Measurements from ENCODE around the gene GNG13.
"Not testable (repeated sequence)": the region's sequence is repeated elsewhere in the genome, so short reads cannot be mapped to it uniquely, and the experiment has no call there.

GNG13 gene

DNA sequence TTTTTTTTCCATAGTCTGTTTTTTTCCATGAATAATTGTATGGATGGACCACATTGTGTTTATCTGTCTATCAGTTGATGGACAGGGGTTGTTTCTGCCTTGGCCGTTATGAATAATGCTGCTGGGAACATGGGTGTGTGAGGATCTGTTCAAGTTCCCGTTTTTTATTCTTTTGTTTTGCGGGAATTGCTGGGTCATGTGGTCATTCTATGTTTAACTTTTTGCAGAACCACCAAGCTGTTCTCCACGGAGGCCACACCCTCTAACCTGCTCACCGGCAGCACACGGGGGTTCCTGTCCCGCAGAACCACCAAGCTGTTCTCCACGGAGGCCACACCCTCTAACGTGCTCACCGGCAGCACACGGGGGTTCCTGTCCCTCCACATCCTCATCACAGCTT, 45.9 kb downstream of the GNG13 start:
- no peak overlapping the region for H3K27ac ChIP-seq
- TF ChIP-seq, protein P1, sequence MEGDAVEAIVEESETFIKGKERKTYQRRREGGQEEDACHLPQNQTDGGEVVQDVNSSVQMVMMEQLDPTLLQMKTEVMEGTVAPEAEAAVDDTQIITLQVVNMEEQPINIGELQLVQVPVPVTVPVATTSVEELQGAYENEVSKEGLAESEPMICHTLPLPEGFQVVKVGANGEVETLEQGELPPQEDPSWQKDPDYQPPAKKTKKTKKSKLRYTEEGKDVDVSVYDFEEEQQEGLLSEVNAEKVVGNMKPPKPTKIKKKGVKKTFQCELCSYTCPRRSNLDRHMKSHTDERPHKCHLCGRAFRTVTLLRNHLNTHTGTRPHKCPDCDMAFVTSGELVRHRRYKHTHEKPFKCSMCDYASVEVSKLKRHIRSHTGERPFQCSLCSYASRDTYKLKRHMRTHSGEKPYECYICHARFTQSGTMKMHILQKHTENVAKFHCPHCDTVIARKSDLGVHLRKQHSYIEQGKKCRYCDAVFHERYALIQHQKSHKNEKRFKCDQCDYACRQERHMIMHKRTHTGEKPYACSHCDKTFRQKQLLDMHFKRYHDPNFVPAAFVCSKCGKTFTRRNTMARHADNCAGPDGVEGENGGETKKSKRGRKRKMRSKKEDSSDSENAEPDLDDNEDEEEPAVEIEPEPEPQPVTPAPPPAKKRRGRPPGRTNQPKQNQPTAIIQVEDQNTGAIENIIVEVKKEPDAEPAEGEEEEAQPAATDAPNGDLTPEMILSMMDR (IDR thresholded peaks at IDR 0.05) = no peak
- no peak for TF ChIP-seq ZFX (IDR thresholded peaks at IDR 0.05; ENCODE audit: borderline replicate concordance)

DNA sequence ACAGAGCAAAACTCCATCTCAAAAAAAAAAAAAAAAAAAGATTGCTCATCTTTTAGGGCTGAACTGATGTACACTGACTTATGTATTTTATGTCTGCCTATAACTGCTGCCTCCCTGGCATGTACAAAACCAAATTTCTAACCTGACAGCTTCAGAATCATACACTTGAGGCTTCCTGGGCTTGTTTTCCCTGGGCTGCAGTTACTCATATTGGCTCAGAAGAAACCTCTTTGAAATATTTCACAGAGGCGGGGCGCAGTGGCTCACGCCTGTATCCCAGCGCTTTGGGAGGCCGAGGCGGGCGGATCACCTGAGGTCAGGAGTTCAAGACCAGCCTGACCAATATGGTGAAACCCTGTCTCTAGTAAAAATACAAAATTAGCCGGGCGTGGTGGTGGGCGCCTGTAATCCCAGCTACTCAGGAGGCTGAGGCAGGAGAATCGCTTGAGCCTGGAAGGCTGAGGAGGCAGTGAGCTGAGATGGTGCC, 46.4 kb downstream of the GNG13 start:
- H3K27ac ChIP-seq = not testable (repeated sequence)

DNA sequence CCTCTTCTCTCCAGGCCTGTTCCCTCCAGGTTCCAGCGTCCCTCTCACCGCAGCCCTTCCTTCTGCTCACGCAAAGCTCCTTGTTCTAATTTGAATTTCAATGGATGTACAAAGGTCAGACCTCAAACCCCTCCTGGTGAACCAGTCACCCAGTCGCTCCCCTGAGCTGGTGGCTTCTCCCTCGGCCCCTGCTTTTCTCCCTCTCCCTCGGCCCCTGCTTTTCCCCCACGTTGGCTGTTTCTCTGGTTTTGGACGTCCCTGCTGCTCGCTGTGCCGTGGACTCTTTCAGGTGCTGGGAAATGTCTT, 48.6 kb downstream of the GNG13 start:
- H3K27ac ChIP-seq = 0 out of 2 replicates have a peak overlapping the region, but pooled peaks have one; percentile 23
- TF ChIP-seq, protein P1 (IDR thresholded peaks at IDR 0.05) = no peak
- TF ChIP-seq ZFX (IDR thresholded peaks at IDR 0.05; ENCODE audit: borderline replicate concordance) = no peak

DNA sequence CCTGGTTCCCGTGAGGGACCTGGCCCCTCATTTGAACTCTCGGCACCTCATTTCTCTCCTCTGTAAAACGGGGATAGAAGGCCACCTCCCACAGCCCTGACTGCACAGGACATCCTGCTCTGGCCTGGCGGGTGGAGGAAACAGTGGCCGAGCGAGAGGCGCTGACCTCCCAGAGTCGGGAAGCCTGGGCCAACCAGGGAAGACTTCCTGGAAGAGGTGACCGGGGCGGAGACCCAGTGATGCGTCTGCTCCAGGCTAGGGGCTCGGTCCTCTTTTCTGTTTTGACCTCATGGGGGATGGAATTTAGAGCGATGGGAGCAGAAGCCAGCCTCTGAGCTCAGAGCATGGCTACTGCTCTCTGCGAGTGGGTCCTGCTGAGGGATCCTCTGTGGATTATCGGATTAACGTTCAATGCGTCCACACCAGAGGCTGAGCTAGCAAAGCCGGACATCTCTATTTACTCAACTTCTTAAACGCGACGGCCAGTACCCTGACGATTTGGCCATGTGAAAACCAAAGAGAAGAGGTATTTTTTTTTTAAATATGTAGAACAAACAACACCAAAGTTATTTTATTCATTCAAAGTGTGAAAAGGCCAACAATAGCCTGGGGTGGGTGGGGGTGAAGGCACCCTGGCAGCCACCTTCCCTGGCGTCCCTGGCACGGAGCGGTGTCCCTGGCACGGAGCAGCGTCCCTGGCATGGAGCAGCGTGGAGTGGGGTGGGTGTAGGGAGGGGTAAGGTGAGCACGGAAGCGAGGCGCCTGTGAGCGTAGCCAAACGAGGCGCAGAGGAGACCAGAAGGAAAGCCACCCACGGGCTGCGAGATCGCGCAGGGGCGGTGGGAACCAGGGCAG, 49.2 kb downstream of the GNG13 start:
- 0 out of 2 replicates have a peak overlapping the region, but pooled peaks have one; percentile 23 for H3K27ac ChIP-seq
- TF ChIP-seq ZFX (IDR thresholded peaks at IDR 0.05; ENCODE audit: borderline replicate concordance) = no peak
- TF ChIP-seq, protein P1 (IDR thresholded peaks at IDR 0.05) = no peak

DNA sequence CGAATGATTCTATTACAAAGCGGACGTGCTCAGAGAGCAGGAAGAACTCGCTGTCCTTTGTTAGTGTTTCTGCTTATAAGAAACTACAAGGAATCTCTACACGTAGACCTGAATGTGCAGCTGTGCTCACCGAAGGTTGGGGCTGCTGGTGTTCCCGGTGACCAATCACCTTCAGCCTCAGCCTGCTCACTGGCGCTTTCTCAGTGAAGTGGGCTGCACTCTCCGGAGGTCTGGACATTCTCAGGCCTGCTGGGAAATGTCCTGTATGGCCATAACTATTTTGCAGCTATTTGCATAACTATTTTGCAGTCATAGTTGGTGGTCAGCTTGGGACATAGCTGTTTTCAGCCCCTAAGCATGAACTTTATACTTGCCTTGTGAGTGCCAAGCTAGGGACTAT, 50.0 kb downstream of the GNG13 start:
- H3K27ac ChIP-seq = 0 out of 2 replicates have a peak overlapping the region, but pooled peaks have one; percentile 23
- TF ChIP-seq, protein P1 (IDR thresholded peaks at IDR 0.05) = no peak
- no peak for TF ChIP-seq ZFX (IDR thresholded peaks at IDR 0.05; ENCODE audit: borderline replicate concordance)

DNA sequence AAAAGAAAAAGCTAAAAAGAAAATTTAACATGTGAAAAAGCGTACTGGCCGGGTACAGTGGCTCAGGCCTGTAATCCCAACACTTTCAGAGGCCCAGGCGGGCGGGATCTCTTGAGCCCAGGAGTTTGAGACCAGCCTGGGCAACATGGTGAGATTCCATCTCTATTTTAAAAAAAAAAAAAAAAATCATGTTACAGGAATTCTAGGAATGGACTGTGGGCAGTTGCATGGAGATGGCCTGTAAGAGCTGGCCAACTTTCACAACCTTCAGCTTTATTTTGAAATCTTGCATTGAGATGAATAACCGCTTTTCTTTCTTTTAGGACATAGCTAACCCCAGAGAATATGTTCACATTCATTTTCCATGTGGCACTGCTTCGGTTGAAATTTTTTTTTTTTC, 51.5 kb downstream of the GNG13 start:
- H3K27ac ChIP-seq = no peak overlapping the region
- TF ChIP-seq, protein P1 (IDR thresholded peaks at IDR 0.05) = no peak
- no peak for TF ChIP-seq ZFX (IDR thresholded peaks at IDR 0.05; ENCODE audit: borderline replicate concordance)

Data from 22Rv1 (cell line).